Glutamatergic neuron (in vitro differentiated cells): ENCODE results near the gene AGPAT3. TPM values are rescaled to one million over a fixed set of nuclear protein-coding genes. Genes with fewer than 3 reads are reported as not detected.
A peak's percentile ranks its signal among the peaks of the same experiment; 100 is the strongest.

Experiments
- DNase-seq: peaks from one replicate; pipeline ENCODE4 v3.0.0; 2022
- H3K27ac Mint-ChIP-seq: one replicate; pipeline ENCODE4 v1.8.0; 2020; ENCODE audit warnings: mild to moderate bottlenecking, mixed read lengths, inconsistent platforms; ENCODE audit not compliant: unreplicated experiment
- H3K27me3 Mint-ChIP-seq: one replicate; pipeline ENCODE4 v1.8.0; 2020; ENCODE audit warnings: mild to moderate bottlenecking, moderate library complexity, mixed read lengths, inconsistent platforms; ENCODE audit not compliant: unreplicated experiment
- H3K36me3 Mint-ChIP-seq: one replicate; pipeline ENCODE4 v1.8.0; 2020; ENCODE audit warnings: mild to moderate bottlenecking, mixed read lengths, inconsistent platforms; ENCODE audit not compliant: unreplicated experiment
- H3K4me1 Mint-ChIP-seq: one replicate; pipeline ENCODE4 v1.8.0; 2020; ENCODE audit warnings: mild to moderate bottlenecking, low read depth, mixed read lengths, inconsistent platforms; ENCODE audit not compliant: unreplicated experiment
- H3K4me3 Mint-ChIP-seq: one replicate; pipeline ENCODE4 v1.8.0; 2020; ENCODE audit warnings: mild to moderate bottlenecking, mixed read lengths, inconsistent platforms; ENCODE audit not compliant: unreplicated experiment
- H3K9me3 Mint-ChIP-seq: one replicate; pipeline ENCODE4 v1.8.0; 2020; ENCODE audit warnings: mild to moderate bottlenecking, moderate library complexity, mixed read lengths, inconsistent platforms; ENCODE audit not compliant: unreplicated experiment
- CTCF ChIP-seq: fragments of 200-600 bp; sonication (generic); IDR thresholded peaks from one replicate; pipeline ENCODE4 v1.5.0; 2021; ENCODE audit not compliant: partially characterized antibody, unreplicated experiment
- total RNA-seq: library from RNA; stranded (reverse); fragmentation: NEBNext Ultra II Directional; extraction: Animal tissue kit (Norgen Biotek cat#: 25700); gene quantifications from one replicate; pipeline ENCODE4 v1.2.1, GENCODE V29; 2021; ENCODE audit not compliant: unreplicated experiment

The AGPAT3 gene
- total RNA-seq, 1 donor from 2014 or later: 12.6 TPM

- Mint-ChIP-seq H3K27ac (no peak overlapping the region), H3K4me3 (no peak overlapping the region), H3K4me1 (no peaks in the 10 kb centered on the region), H3K9me3 (peaks cover 3% of the 10 kb centered on the region), H3K27me3 (peaks cover 1% of the 10 kb centered on the region), H3K36me3 (peaks cover 5% of the 10 kb centered on the region)
- no peak for TF ChIP-seq CTCF
- no peak for DNase-seq
Measured at GRCh38 chr21:43958364-43959158, 93.5 kb downstream of the AGPAT3 start.

- Mint-ChIP-seq H3K27me3 (peaks cover 1% of the 10 kb centered on the region), H3K4me1 (no peaks in the 10 kb centered on the region), H3K9me3 (peaks cover 3% of the 10 kb centered on the region), H3K27ac (no peak overlapping the region), H3K4me3 (no peak overlapping the region), H3K36me3 (peaks cover 5% of the 10 kb centered on the region)
- peak; percentile 42 for DNase-seq
- no peak for TF ChIP-seq CTCF
Measured at GRCh38 chr21:43959231-43960116, 94.5 kb downstream of the AGPAT3 start.

GRCh38 chr21:43961382-43961909, 96.4 kb downstream of the AGPAT3 start:
- H3K4me1 Mint-ChIP-seq: no peaks in the 10 kb centered on the region
- peaks cover 5% of the 10 kb centered on the region for H3K36me3 Mint-ChIP-seq
- H3K27me3 Mint-ChIP-seq: peaks cover 1% of the 10 kb centered on the region
- no peak for DNase-seq
- no peak overlapping the region for H3K27ac Mint-ChIP-seq
- no peak for TF ChIP-seq CTCF
- H3K4me3 Mint-ChIP-seq: no peak overlapping the region
- H3K9me3 Mint-ChIP-seq: peaks cover 3% of the 10 kb centered on the region

GRCh38 chr21:43965911-43966585, 101.0 kb downstream of the AGPAT3 start:
- peaks cover 3% of the 10 kb centered on the region for H3K9me3 Mint-ChIP-seq
- no peaks in the 10 kb centered on the region for H3K27me3 Mint-ChIP-seq
- H3K4me1 Mint-ChIP-seq: peaks cover 3% of the 10 kb centered on the region
- no peak overlapping the region for H3K4me3 Mint-ChIP-seq
- peaks cover 5% of the 10 kb centered on the region for H3K36me3 Mint-ChIP-seq
- no peak for TF ChIP-seq CTCF
- DNase-seq: no peak
- H3K27ac Mint-ChIP-seq: no peak overlapping the region
